ENCODE data around the gene SLC30A7.

GRCh38 chr1:101002551-101002950 lies 106.7 kb downstream of the SLC30A7 start:
- no peak for TF ChIP-seq MXI1 (IDR thresholded peaks at IDR 0.05; ENCODE audit: low read depth, low read length)
- TF ChIP-seq, protein P1, sequence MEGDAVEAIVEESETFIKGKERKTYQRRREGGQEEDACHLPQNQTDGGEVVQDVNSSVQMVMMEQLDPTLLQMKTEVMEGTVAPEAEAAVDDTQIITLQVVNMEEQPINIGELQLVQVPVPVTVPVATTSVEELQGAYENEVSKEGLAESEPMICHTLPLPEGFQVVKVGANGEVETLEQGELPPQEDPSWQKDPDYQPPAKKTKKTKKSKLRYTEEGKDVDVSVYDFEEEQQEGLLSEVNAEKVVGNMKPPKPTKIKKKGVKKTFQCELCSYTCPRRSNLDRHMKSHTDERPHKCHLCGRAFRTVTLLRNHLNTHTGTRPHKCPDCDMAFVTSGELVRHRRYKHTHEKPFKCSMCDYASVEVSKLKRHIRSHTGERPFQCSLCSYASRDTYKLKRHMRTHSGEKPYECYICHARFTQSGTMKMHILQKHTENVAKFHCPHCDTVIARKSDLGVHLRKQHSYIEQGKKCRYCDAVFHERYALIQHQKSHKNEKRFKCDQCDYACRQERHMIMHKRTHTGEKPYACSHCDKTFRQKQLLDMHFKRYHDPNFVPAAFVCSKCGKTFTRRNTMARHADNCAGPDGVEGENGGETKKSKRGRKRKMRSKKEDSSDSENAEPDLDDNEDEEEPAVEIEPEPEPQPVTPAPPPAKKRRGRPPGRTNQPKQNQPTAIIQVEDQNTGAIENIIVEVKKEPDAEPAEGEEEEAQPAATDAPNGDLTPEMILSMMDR (IDR thresholded peaks at IDR 0.05) = no peak
- TF ChIP-seq RAD21 (IDR thresholded peaks at IDR 0.05; ENCODE audit: low read length) = no peak
- TF ChIP-seq USF2 (IDR thresholded peaks at IDR 0.05; ENCODE audit: borderline replicate concordance, low read depth, low read length) = no peak
- TF ChIP-seq RXRA (IDR thresholded peaks at IDR 0.05; ENCODE audit: borderline replicate concordance, low read depth) = no peak
- TF ChIP-seq EP300 (IDR thresholded peaks at IDR 0.05; ENCODE audit: borderline replicate concordance in 1 of 2, low read depth in 1 of 2, low read length in 1 of 2) = no peak
- TF ChIP-seq JUND (IDR thresholded peaks at IDR 0.05) = no peak
- no peak for TF ChIP-seq NFIC (IDR thresholded peaks at IDR 0.05; ENCODE audit: borderline replicate concordance)
